ENCODE data around the gene ERCC8. TPM values are rescaled to one million over a fixed set of nuclear protein-coding genes. Genes with fewer than 3 reads are reported as not detected.

The ERCC8 gene
- total and polyA plus RNA-seq, 10 donors: 4.3 to 18.9 (median 12.4) TPM

DNA sequence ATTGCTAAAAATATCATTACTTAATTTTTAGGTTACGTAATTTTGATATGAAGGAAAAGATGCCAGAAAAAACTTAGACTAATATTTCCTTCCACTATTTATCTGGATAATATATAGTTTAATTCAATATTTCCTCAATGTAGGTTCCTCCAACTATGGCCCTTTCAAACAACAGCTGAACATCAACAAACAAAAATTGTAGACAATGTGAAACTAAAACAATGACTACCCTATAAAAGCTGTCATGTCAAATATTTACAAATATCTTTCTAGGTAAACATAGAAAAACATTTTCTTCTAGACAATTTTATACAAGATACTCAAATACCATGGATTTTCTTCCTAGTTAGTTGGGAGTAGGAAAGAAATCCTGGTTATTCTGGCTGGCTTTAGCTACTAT lies 117.7 kb downstream of the ERCC8 start:
- H3K27ac ChIP-seq: no peak overlapping the region
- H3K27me3 ChIP-seq (replicated peaks in 1 of 7): no peaks in the 10 kb centered on the region
- no peak overlapping the region for H3K4me3 ChIP-seq
- intact Hi-C loops (cut with DNase I; ENCODE audit: low total_unique reads): no loop called here
- DNase-seq: no peak
- H3K36me3 ChIP-seq: no peaks in the 10 kb centered on the region
- TF ChIP-seq CTCF (IDR thresholded peaks at IDR 0.05 in 8 of 11, conservative IDR thresholded peaks at IDR 0.05 in 3 of 11) (no peak), POLR2AphosphoS5 (IDR thresholded peaks at IDR 0.05) (no peak), POLR2A (IDR thresholded peaks at IDR 0.05) (no peak)
- H3K9me3 ChIP-seq: no peaks in the 10 kb centered on the region
- WGBS, 5 donors: 90 to 98% (median 93%) methylated on average over 1 of the region's 1 CpG
- no peaks in the 10 kb centered on the region for H3K4me1 ChIP-seq

DNA sequence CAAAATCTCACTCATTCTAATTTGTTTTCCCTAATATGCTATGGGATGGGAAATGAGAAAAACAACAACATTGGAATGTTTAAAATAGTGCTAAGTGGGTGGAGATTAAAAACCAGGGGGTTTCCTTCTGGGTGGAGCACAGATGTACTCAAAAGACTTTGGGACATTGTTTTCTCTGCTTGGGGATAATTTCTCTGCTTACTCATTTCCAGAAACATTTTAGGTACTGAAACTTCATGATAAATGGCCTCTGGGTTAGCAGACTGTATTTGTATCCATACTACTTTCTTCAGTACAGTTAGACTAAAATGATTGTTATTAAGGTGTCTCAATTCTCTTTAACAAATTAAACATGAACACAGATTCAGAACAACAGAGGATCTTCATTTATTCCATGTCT lies 118.2 kb downstream of the ERCC8 start:
- no peaks in the 10 kb centered on the region for H3K9me3 ChIP-seq
- TF ChIP-seq CTCF (IDR thresholded peaks at IDR 0.05 in 8 of 11, conservative IDR thresholded peaks at IDR 0.05 in 3 of 11): no peak
- no peak for TF ChIP-seq POLR2A (IDR thresholded peaks at IDR 0.05)
- TF ChIP-seq POLR2AphosphoS5 (IDR thresholded peaks at IDR 0.05): no peak
- DNase-seq: no peak
- H3K27me3 ChIP-seq (replicated peaks in 1 of 7): no peaks in the 10 kb centered on the region
- H3K4me1 ChIP-seq: no peaks in the 10 kb centered on the region
- intact Hi-C loops (cut with DNase I; ENCODE audit: low total_unique reads): no loop called here
- no peaks in the 10 kb centered on the region for H3K36me3 ChIP-seq
- no peak overlapping the region for H3K4me3 ChIP-seq
- no peak overlapping the region for H3K27ac ChIP-seq

Other genes starting within 250 kb of the ERCC8 start
- gene DEPDC1B, start 244.9 kb downstream of the ERCC8 start, total RNA-seq: 1 to 10 TPM; 1.1 to 5.6 (median 2.6) TPM
- 1 to 10 TPM in 2 of 3 donors, under 1 TPM in 1; 0.63 to 4.0 (median 1.4) TPM for gene DEPDC1B, start 244.9 kb downstream of the ERCC8 start, polyA plus RNA-seq
- gene ELOVL7, start 100.8 kb downstream of the ERCC8 start, total RNA-seq: 1 to 10 TPM; 1.7 to 8.1 (median 3.1) TPM
- under 1 TPM; 0.43 to 0.52 (median 0.51) TPM for gene ELOVL7, start 100.8 kb downstream of the ERCC8 start, polyA plus RNA-seq
- 10 to 100 TPM in 5 of 7 donors, 1 to 10 TPM in 2; 3.2 to 14.4 (median 12.3) TPM for gene NDUFAF2, start 135 bp upstream of the ERCC8 start, total RNA-seq
- 10 to 100 TPM; 29.0 to 40.5 (median 29.6) TPM for gene NDUFAF2, start 135 bp upstream of the ERCC8 start, polyA plus RNA-seq
- 10 to 100 TPM; 24.0 to 42.9 (median 38.7) TPM for gene SMIM15, start 217.4 kb upstream of the ERCC8 start, total RNA-seq
- gene SMIM15, start 217.4 kb upstream of the ERCC8 start, polyA plus RNA-seq: 10 to 100 TPM; 14.4 to 21.1 (median 20.0) TPM

Measured in spleen (tissue), 11 donors.